CD4-positive, alpha-beta T cell treated with Interleukin-21 for 1 hour (primary cell): ENCODE data around the gene RASA4B.
"Not testable (repeated sequence)": the region's sequence is repeated elsewhere in the genome, so short reads cannot be mapped to it uniquely, and the experiment has no call there.

ENCODE experiments used
- DNase-seq: peaks from one replicate; pipeline ENCODE4 v3.0.0-alpha.2; 2020

RASA4B gene

DNA sequence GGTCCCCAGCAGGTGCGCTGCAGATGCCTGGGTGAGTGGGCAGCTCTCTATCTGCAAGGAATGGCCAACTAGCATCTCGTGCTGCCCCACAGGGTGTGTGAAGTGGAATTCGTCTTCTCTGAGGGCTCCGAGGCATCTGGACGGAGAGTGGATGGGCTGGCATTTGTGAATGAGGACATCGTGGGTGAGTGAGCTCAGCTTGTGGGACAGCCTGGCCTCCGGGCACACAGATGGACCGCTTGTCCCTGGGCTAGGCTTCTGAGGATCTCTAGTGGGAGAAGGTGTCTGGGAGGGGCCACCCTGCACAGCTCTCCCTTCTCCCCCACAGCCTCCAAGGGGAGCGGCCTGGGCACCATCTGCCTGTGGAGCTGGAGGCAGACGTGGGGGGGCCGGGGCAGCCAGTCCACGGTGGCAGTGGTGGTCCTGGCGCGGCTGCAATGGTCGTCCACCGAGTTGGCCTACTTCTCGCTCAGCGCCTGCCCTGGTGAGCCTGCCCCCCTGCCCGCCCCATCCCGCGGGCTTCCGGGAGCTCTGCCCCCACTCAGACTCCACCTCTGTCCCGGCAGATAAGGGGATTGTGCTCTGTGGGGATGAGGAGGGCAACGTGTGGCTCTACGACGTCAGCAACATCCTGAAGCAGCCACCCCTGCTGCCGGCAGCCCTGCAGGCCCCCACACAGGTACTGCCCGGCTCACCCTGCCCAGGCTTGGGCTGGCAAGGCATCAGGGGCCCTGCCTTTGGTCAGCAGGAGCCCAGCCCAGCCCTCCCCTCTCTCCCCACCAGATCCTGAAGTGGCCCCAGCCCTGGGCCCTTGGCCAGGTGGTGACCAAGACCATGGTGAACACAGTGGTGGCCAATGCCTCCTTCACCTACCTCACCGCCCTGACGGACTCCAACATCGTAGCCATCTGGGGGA, 45.2 kb downstream of the RASA4B start:
- DNase-seq: no peak

DNA sequence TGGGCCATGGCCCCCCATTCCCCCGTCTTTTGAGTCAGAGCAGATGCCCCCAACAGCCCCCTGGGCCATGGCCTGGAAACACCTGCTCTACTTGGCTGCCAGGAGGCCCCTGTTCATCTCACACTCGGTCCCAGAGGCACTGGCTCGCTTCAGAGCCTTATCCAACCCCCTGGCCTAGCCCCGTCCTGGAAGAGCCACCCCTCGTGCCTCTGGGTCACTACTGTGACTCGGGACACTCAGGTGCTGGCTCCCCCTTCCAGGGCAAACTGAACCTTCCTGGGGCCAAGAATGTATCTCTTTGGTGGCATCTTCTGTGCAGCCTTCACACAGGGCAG, 45.8 kb downstream of the RASA4B start:
- DNase-seq: no peak

GRCh38 chr7:102469972-102470825, 47.4 kb downstream of the RASA4B start:
- no peak for DNase-seq

DNA sequence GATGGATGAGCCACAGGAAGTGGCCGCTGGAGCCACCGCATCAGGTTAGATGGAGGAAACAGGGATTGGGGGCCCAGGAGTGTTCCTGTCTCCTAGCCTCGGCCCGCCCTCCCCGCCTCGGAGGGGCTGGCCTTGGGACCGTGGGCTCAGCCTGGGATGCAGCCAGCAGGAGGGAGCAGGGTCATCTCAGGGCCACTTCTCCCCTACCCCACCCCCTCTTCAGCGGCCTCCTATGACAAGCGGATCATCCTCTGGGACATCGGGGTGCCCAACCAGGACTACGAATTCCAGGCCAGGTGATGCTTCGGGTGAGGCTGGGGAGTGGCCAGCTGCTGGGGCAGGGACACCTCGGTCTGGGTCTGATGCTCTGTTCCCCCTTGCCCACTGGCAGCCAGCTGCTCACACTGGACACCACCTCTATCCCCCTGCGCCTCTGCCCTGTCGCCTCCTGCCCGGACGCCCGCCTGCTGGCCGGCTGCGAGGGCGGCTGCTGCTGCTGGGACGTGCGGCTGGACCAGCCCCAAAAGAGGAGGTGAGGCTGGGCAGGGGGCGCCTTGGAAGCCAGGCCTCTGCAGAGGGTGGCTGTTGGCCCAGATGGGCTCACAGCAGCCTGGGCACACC, 48.1 kb downstream of the RASA4B start:
- no peak for DNase-seq

- no peak for DNase-seq
Measured at GRCh38 chr7:102468478-102469350, 48.9 kb downstream of the RASA4B start.

GRCh38 chr7:102467581-102468477, 49.7 kb downstream of the RASA4B start:
- no peak for DNase-seq

GRCh38 chr7:102466097-102466496, 51.5 kb downstream of the RASA4B start:
- no peak for DNase-seq

- peak; percentile 95 for DNase-seq
Measured at GRCh38 chr7:102464577-102465280, 52.8 kb downstream of the RASA4B start, which contains the start of the genes ALKBH4 and LRWD1. ALKBH4 (minus strand) TSS chr7:102464863; CDS start chr7:102464836, 27 bp downstream. LRWD1 (plus strand) TSS chr7:102464984; CDS start chr7:102465081, 97 bp downstream.

DNA sequence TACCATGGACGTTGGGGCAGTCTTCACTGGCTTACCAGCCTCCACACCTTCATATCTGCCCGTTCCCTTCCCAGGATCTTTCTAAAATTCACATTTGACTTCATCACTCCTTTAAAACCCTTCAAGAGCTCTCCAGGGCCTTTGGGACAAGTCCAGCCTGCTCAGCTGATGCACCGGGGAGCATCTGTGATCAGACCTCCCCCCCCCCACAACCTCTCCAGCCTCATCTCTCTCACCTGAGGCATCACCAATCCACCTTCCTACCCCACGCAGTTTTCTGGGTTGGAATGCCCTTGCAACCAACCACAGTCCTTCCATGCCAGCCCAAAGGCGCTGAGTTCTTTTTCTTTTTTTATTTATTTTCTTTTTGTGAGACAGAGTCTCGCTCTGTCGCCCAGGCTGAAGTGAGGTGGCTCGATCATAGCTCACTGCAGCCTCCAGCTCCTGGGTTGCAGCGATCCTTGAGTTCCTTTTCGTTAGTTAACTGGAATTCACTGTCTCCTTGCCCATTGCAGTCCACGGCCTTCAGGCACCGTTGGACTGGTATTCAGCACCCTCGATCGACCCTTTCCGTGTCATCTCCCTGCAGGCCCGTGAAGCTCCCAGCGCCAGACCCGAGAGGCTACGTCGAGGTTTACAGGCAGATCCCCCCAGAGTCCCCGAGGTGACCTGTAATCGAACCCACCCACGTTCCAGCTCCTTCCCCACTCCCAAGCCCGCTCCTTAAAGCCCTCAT, 53.6 kb downstream of the RASA4B start:
- no peak for DNase-seq

- no peak for DNase-seq
Measured at GRCh38 chr7:102460467-102460866, 57.1 kb downstream of the RASA4B start.

DNA sequence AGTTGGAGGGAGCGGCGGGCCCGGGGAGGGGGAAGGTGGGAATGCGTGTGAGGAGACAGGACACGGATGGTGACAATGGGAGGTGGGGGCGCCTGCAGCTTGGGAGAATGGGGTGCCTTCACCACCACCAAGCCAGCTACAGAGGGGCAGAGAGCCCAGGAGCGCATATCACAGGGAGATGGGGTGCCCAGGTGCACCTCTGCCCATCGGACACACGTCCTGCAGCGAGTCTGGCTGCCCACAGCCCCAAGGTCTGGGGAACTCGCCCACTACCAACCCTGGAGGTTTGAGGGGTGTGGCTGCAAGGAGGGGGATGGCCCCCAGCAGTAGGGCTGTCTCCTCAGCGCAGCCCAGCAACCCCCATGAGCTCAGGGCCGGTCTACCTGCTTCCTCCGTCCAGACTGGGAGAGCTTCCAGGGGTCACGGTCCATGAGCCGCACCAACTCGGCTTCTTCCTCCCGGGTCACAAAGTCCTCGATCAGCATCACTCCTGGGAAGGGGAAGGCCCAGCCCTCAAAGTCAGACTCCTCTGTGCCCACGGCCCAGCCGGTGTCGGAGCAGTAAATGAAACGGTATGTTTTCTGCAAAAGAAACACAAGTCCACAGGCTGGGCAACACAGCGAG, 58.2 kb downstream of the RASA4B start:
- DNase-seq: no peak

GRCh38 chr7:102457352-102457924, 60.1 kb downstream of the RASA4B start:
- no peak for DNase-seq

DNA sequence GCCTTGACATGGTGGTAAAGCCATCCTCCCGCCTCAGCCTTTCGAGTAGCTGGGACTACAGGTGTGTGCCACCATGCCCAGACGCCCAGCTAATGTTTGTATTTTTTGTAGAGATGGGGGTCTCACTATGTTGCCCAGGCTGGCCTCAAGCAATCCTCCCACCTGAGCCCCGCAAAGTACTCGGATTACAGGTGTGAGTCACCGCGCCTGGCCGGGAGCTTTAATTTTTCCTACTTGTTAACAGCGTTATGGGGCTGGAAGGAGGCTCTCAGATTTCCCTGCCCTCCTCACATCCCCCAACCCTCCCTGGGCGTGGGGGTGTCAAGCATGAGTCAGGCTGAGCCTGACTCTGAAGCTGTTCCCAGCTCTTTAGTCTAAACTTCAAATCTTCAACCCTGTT, 61.2 kb downstream of the RASA4B start:
- DNase-seq: no peak

- DNase-seq: no peak
Measured at GRCh38 chr7:102455596-102455995, 62.0 kb downstream of the RASA4B start.

GRCh38 chr7:102454932-102455331, 62.6 kb downstream of the RASA4B start:
- not testable (repeated sequence) for DNase-seq

DNA sequence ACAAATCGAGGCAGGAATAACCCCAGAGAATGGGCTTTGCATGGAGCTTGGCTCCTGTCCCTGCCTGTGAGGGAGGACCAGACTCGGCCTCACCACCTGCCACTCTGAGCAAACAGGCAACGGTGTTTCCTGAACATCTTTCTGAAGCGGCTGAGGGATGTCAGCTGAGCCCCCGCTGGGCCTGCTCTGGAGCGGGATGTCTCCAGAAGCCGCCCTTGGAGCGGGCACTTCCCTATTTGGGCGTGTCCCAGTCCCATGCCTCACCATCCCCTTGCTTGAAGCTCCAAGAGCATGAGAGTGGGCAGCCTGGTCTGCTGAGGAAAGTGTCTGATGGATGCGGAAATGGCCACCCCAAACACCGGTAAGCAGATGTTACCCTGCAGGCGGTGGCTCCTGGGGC, 63.1 kb downstream of the RASA4B start:
- DNase-seq: no peak

DNA sequence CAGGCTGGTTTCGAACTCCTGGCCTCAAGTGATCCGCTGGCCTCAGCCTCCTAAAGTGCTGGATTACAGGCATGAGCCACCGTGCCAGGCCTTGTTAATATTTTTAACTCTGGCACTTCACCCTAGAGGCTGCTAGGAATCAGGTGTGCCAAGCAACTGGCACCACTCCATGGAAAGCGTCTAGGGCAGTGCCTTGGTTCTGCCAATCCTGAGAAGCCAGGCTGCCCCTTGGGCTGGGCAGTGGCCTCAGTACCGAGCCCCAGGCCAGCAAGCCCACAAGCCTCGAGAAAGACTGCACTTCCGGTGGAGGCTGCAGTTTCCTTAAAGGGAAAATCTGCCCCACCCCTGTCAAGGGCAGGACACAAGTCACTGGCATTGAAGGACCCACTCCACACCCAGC, 64.3 kb downstream of the RASA4B start:
- no peak for DNase-seq

GRCh38 chr7:102452451-102452850, 65.1 kb downstream of the RASA4B start:
- DNase-seq: no peak
